Cortex of kidney (tissue), 1 donor: Measurements from ENCODE around the gene FOLR3.
"Not testable (repeated sequence)": the region's sequence is repeated elsewhere in the genome, so short reads cannot be mapped to it uniquely, and the experiment has no call there.

Experiments used
- DNase-seq: peaks from one replicate; lab custom pipeline; 2025; lab: John Stamatoyannopoulos, UW

FOLR3 gene

GRCh38 chr11:72135473-72135872 lies at the start of gene FOLR3:
FOLR3 (plus strand) TSS chr11:72135725; CDS start chr11:72135953, 228 bp downstream.
- DNase-seq: not testable (repeated sequence)

- DNase-seq: no peak
Observed at GRCh38 chr11:72088076-72088808, 47.3 kb upstream of the FOLR3 start.

- DNase-seq: no peak
Observed at GRCh38 chr11:72091292-72091691, 44.2 kb upstream of the FOLR3 start.

- DNase-seq: no peak
Observed at GRCh38 chr11:72098741-72099140, 36.8 kb upstream of the FOLR3 start.

GRCh38 chr11:72100009-72100408 lies 35.5 kb upstream of the FOLR3 start:
- no peak for DNase-seq

- DNase-seq: no peak
Observed at GRCh38 chr11:72100462-72100861, 35.1 kb upstream of the FOLR3 start.

GRCh38 chr11:72102162-72102561 lies 33.4 kb upstream of the FOLR3 start:
- no peak for DNase-seq

- no peak for DNase-seq
Observed at GRCh38 chr11:72102631-72102945, 32.9 kb upstream of the FOLR3 start.

- peak; percentile 52 for DNase-seq
Observed at GRCh38 chr11:72102946-72103753, 32.4 kb upstream of the FOLR3 start, which contains the start of gene LAMTOR1. LAMTOR1 (minus strand) TSS chr11:72103297; CDS start chr11:72103224, 73 bp downstream.

GRCh38 chr11:72103754-72104167 lies 31.8 kb upstream of the FOLR3 start:
- DNase-seq: no peak

GRCh38 chr11:72105888-72106287 lies 29.6 kb upstream of the FOLR3 start, which contains the start of gene TOMT:
TOMT (plus strand) TSS chr11:72105924; CDS start chr11:72105952, 28 bp downstream.
- DNase-seq: no peak

- no peak for DNase-seq
Observed at GRCh38 chr11:72111300-72112142, 24.0 kb upstream of the FOLR3 start.

- DNase-seq: no peak
Observed at GRCh38 chr11:72112143-72112977, 23.2 kb upstream of the FOLR3 start, which contains the start of gene ANAPC15. ANAPC15 (minus strand) TSS chr11:72112695; CDS start chr11:72111276, 1,419 bp downstream.

- DNase-seq: no peak
Observed at GRCh38 chr11:72112978-72113808, 22.3 kb upstream of the FOLR3 start.

GRCh38 chr11:72114570-72114969 lies 21.0 kb upstream of the FOLR3 start:
- no peak for DNase-seq

GRCh38 chr11:72116019-72116755 lies 19.3 kb upstream of the FOLR3 start:
- no peak for DNase-seq

GRCh38 chr11:72119198-72119597 lies 16.3 kb upstream of the FOLR3 start:
- DNase-seq: no peak

- DNase-seq: no peak
Observed at GRCh38 chr11:72120930-72121329, 14.6 kb upstream of the FOLR3 start.

GRCh38 chr11:72122607-72123006 lies 12.9 kb upstream of the FOLR3 start:
- no peak for DNase-seq
